Fibroblast of skin of scalp (primary cell): ENCODE results near the gene LRP1B.

Experiments used
- DNase-seq: peaks from one replicate; pipeline ENCODE4 v3.0.0-alpha.2; 2013

The LRP1B gene

GRCh38 chr2:140882671-140883620 is 1247.9 kb downstream of the LRP1B start:
- no peak for DNase-seq

- no peak for DNase-seq
These were observed 1250.2 kb downstream of the LRP1B start for GRCh38 chr2:140880573-140880972.

GRCh38 chr2:140876015-140876414 is 1254.8 kb downstream of the LRP1B start:
- no peak for DNase-seq

GRCh38 chr2:140873915-140874531 is 1256.8 kb downstream of the LRP1B start:
- DNase-seq = no peak

- no peak for DNase-seq
These were observed 1260.9 kb downstream of the LRP1B start for GRCh38 chr2:140869925-140870324.

- no peak for DNase-seq
These were observed 1261.7 kb downstream of the LRP1B start for GRCh38 chr2:140869107-140869506.

- no peak for DNase-seq
These were observed 1265.0 kb downstream of the LRP1B start for GRCh38 chr2:140865837-140866236.

GRCh38 chr2:140863713-140864112 is 1267.1 kb downstream of the LRP1B start:
- peak; percentile 68 for DNase-seq

- no peak for DNase-seq
These were observed 1268.6 kb downstream of the LRP1B start for GRCh38 chr2:140862181-140862580.

GRCh38 chr2:140861666-140862065 is 1269.2 kb downstream of the LRP1B start:
- DNase-seq = no peak

- no peak for DNase-seq
These were observed 1275.3 kb downstream of the LRP1B start for GRCh38 chr2:140855471-140855870.

GRCh38 chr2:140851258-140851981 is 1279.4 kb downstream of the LRP1B start:
- DNase-seq = peak; percentile 2

- DNase-seq = no peak
These were observed 1287.6 kb downstream of the LRP1B start for GRCh38 chr2:140843186-140843585.

GRCh38 chr2:140842110-140842509 is 1288.7 kb downstream of the LRP1B start:
- DNase-seq = no peak

GRCh38 chr2:140841141-140841540 is 1289.7 kb downstream of the LRP1B start:
- no peak for DNase-seq

- DNase-seq = no peak
These were observed 1294.0 kb downstream of the LRP1B start for GRCh38 chr2:140836826-140837225.

- DNase-seq = no peak
These were observed 1295.7 kb downstream of the LRP1B start for GRCh38 chr2:140835079-140835478.

- DNase-seq = no peak
These were observed 1316.7 kb downstream of the LRP1B start for GRCh38 chr2:140814141-140814540.

- DNase-seq = no peak
These were observed 1322.0 kb downstream of the LRP1B start for GRCh38 chr2:140808820-140809219.

GRCh38 chr2:140808211-140808610 is 1322.6 kb downstream of the LRP1B start:
- no peak for DNase-seq

- DNase-seq = no peak
These were observed 1326.0 kb downstream of the LRP1B start for GRCh38 chr2:140804700-140805260.

- no peak for DNase-seq
These were observed 1329.5 kb downstream of the LRP1B start for GRCh38 chr2:140801311-140801710.

GRCh38 chr2:140797718-140798117 is 1333.1 kb downstream of the LRP1B start:
- no peak for DNase-seq
